IPS-20b (cell line): ENCODE results near the gene FSTL4.

Experiments used
- H3K27ac ChIP-seq: one replicate; pipeline ENCODE4 v1.5.1; 2013; ENCODE audit warnings: low read length
- H3K27me3 ChIP-seq: 2 replicates; pipeline ENCODE4 v1.6.1; 2013; ENCODE audit warnings: mild to moderate bottlenecking, low read length, inconsistent platforms; ENCODE audit not compliant: insufficient read depth
- H3K36me3 ChIP-seq: 2 replicates; pipeline ENCODE4 v1.6.1; 2013; ENCODE audit warnings: low read depth, mild to moderate bottlenecking, inconsistent platforms, low read length, moderate library complexity; ENCODE audit not compliant: insufficient read depth
- H3K4me1 ChIP-seq: 2 replicates; pipeline ENCODE4 v1.6.1; 2013; ENCODE audit warnings: mild to moderate bottlenecking, control low read depth, inconsistent platforms, low read length, moderate library complexity; ENCODE audit not compliant: insufficient read depth
- H3K4me3 ChIP-seq: 2 replicates; pipeline ENCODE4 v1.5.1; 2013; ENCODE audit warnings: mild to moderate bottlenecking, low read length, inconsistent platforms
- H3K9ac ChIP-seq: 2 replicates; pipeline ENCODE4 v1.6.1; 2013; ENCODE audit warnings: low read depth, mild to moderate bottlenecking, inconsistent platforms, low read length, moderate library complexity
- H3K9me3 ChIP-seq: 2 replicates; pipeline ENCODE4 v1.6.1; 2013; ENCODE audit warnings: mild to moderate bottlenecking, low read depth, low read length, inconsistent platforms; ENCODE audit not compliant: insufficient read depth

Gene FSTL4

DNA sequence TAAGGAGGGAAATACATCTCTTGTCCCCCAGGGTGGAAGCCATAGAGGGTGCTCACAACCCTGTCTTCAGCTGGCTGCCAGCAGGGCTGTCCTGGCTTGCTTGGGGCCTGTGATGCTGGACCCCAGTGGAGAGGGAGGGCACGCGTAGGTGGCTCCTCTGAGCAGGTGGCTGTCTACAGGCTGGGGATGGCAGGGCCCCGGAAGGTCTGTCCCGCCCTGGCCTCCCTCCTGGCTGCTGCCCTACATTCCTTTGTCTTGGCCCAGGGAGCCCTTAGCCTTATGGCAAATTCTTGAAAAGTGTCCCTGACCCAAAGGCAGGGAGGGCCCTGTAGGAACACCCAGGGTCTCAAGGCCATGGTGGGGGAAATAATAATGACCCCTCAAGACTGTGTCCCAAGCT, 336.2 kb downstream of the FSTL4 start:
- Histone ChIP-seq H3K27ac (no peak overlapping the region), H3K9ac (no peak overlapping the region), H3K27me3 (no peaks in the 10 kb centered on the region), H3K4me3 (no peak overlapping the region), H3K36me3 (no peaks in the 10 kb centered on the region), H3K9me3 (peaks cover 6% of the 10 kb centered on the region; the same call in 1 of the 2 replicates), H3K4me1 (no peaks in the 10 kb centered on the region)

DNA sequence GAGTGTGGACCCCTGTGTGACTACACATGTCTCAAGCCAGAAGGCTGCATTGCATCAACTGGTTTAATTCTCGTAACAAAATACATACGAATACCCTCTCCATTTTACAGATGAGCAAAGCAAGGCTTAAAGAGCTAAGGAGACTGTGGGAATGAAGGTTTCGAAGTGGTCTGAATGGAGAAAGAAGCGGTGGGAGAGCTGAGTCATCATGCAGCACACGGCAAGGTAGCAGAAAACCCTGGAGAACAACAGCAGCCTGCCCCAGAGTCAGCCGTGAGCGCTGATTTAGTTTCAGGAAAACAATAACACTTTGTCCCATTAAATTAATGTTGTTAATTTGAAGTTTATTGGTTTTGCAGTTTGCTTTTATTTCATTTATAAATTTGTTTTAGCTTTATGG, 336.7 kb downstream of the FSTL4 start:
- Histone ChIP-seq H3K27me3 (no peaks in the 10 kb centered on the region), H3K4me1 (no peaks in the 10 kb centered on the region), H3K36me3 (no peaks in the 10 kb centered on the region), H3K9ac (no peak overlapping the region), H3K4me3 (no peak overlapping the region), H3K9me3 (peaks cover 6% of the 10 kb centered on the region; the same call in 1 of the 2 replicates), H3K27ac (no peak overlapping the region)

DNA sequence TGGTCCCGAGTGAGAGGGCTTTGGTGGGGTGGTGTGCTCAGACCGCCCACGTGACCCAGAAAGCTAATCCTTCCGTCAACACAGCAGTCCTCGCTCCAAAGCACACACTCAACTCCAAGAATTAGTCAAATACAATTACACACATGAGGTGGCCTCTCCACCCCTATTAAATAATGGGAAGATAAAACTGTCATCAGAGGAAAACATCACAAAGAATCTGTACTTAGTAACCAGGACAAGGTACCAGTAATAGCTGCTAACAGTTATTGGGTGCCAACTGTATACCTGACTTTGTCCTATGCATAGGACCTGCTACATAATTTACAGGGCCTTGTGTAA, 337.8 kb downstream of the FSTL4 start:
- Histone ChIP-seq H3K36me3 (no peaks in the 10 kb centered on the region), H3K9ac (no peak overlapping the region), H3K27me3 (no peaks in the 10 kb centered on the region)

GRCh38 chr5:133273661-133274596, 338.4 kb downstream of the FSTL4 start:
- no peak overlapping the region for H3K27ac ChIP-seq
- H3K36me3 ChIP-seq, result no peaks in the 10 kb centered on the region
- H3K27me3 ChIP-seq, result no peaks in the 10 kb centered on the region
- H3K4me3 ChIP-seq, result no peak overlapping the region
- no peaks in the 10 kb centered on the region for H3K4me1 ChIP-seq
- H3K9ac ChIP-seq, result no peak overlapping the region
- H3K9me3 ChIP-seq, result peaks cover under 1% of the 10 kb centered on the region; the same call in 1 of the 2 replicates

More for the DNA sequence above, 337.8 kb downstream of the FSTL4 start:
- Histone ChIP-seq H3K4me1 (no peaks in the 10 kb centered on the region), H3K9me3 (peaks cover 6% of the 10 kb centered on the region; the same call in 1 of the 2 replicates), H3K4me3 (no peak overlapping the region), H3K27ac (no peak overlapping the region)

GRCh38 chr5:133272345-133272744, 340.0 kb downstream of the FSTL4 start:
- H3K27ac ChIP-seq, result no peak overlapping the region

GRCh38 chr5:133271606-133272005, 340.7 kb downstream of the FSTL4 start:
- H3K9ac ChIP-seq, result no peak overlapping the region
- H3K9me3 ChIP-seq, result no peaks in the 10 kb centered on the region
- H3K4me3 ChIP-seq, result no peak overlapping the region
- H3K27ac ChIP-seq, result no peak overlapping the region
- H3K36me3 ChIP-seq, result no peaks in the 10 kb centered on the region
- no peaks in the 10 kb centered on the region for H3K27me3 ChIP-seq
- no peaks in the 10 kb centered on the region for H3K4me1 ChIP-seq

More at GRCh38 chr5:133272345-133272744, 340.0 kb downstream of the FSTL4 start:
- no peaks in the 10 kb centered on the region for H3K27me3 ChIP-seq
- no peaks in the 10 kb centered on the region for H3K9me3 ChIP-seq
- no peak overlapping the region for H3K4me3 ChIP-seq
- no peak overlapping the region for H3K9ac ChIP-seq
- H3K36me3 ChIP-seq, result no peaks in the 10 kb centered on the region
- H3K4me1 ChIP-seq, result no peaks in the 10 kb centered on the region

GRCh38 chr5:133269691-133270090, 342.6 kb downstream of the FSTL4 start:
- Histone ChIP-seq H3K36me3 (no peaks in the 10 kb centered on the region), H3K27ac (no peak overlapping the region), H3K9me3 (no peaks in the 10 kb centered on the region), H3K27me3 (no peaks in the 10 kb centered on the region), H3K9ac (no peak overlapping the region), H3K4me3 (no peak overlapping the region), H3K4me1 (no peaks in the 10 kb centered on the region)

DNA sequence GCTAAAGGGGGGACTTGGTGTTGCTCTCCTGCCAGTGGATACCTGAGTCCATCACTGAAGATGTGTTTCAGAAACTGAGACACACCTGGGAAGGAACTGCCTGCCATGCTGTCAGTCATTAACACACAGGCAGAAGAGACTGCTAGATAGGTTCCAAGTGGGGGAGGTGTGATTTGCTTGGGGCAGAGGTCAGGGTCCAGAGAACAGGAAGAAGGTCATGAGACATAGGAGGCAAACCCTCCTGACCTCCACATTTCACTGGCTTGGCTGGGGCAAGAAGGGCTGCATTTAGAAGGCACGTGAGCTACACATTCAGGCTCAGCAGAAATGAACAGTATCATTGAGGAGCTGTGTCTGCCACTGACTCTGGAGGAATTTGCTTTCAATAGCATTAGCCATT, 344.7 kb downstream of the FSTL4 start:
- Histone ChIP-seq H3K27ac (no peak overlapping the region), H3K4me3 (no peak overlapping the region), H3K4me1 (no peaks in the 10 kb centered on the region), H3K9me3 (no peaks in the 10 kb centered on the region), H3K9ac (no peak overlapping the region), H3K36me3 (no peaks in the 10 kb centered on the region), H3K27me3 (no peaks in the 10 kb centered on the region)

DNA sequence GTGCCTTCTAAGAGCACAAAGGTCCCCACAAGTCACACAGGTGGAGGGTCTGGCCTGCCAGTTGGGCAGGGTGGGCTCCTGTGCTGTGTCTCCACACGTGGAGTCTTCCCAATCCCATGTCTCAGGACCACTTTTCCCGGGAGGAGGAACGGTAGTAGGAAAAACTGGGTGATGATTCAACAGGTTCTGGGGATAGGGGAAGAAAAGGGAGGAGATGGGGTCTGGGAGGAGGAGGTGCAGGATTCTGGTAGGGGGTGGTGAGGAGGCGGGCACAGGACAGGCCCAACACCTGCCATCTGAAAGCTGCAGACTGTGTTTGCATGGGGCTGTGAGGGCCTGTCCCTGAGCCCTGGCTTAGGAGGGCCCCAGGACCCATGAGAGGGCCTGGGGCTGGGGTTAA, 345.4 kb downstream of the FSTL4 start:
- Histone ChIP-seq H3K9ac (no peak overlapping the region), H3K27ac (no peak overlapping the region), H3K27me3 (no peaks in the 10 kb centered on the region)

DNA sequence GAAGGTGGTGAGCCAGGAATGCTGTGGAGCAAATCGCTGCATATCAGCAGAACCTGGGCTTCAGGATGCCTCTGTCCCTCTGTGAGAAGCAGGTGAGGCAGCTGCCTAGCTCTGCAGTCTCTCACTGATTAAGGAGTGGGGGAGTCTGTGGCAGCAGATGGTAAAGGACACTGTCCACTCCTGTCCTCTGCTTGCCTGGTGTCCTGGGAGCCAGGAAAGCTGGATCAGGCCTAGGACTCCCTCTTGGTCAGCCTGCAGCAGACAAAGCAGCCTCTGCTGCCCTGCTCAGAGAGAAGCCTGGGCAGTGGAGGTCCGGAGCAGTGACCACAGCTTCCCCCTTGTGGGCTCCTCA, 345.8 kb downstream of the FSTL4 start:
- Histone ChIP-seq H3K4me3 (no peak overlapping the region), H3K4me1 (no peaks in the 10 kb centered on the region), H3K9me3 (no peaks in the 10 kb centered on the region; the same call in 1 of the 2 replicates), H3K9ac (no peak overlapping the region), H3K36me3 (no peaks in the 10 kb centered on the region), H3K27ac (no peak overlapping the region), H3K27me3 (no peaks in the 10 kb centered on the region)

More for the DNA sequence above, 345.4 kb downstream of the FSTL4 start:
- H3K36me3 ChIP-seq, result no peaks in the 10 kb centered on the region
- no peak overlapping the region for H3K4me3 ChIP-seq
- H3K4me1 ChIP-seq, result no peaks in the 10 kb centered on the region
- H3K9me3 ChIP-seq, result no peaks in the 10 kb centered on the region; the same call in 1 of the 2 replicates

- no peak overlapping the region for H3K9ac ChIP-seq
- no peaks in the 10 kb centered on the region for H3K4me1 ChIP-seq
- no peak overlapping the region for H3K27ac ChIP-seq
- H3K4me3 ChIP-seq, result no peak overlapping the region
- H3K9me3 ChIP-seq, result no peaks in the 10 kb centered on the region; the same call in 1 of the 2 replicates
- H3K36me3 ChIP-seq, result no peaks in the 10 kb centered on the region
- H3K27me3 ChIP-seq, result no peaks in the 10 kb centered on the region
These were observed 346.4 kb downstream of the FSTL4 start for GRCh38 chr5:133265720-133266526.
